Measurements from ENCODE around the gene DGKH. TPM values are rescaled to one million over a fixed set of nuclear protein-coding genes. Genes with fewer than 3 reads are reported as not detected.
"Not testable (repeated sequence)": the region's sequence is repeated elsewhere in the genome, so short reads cannot be mapped to it uniquely, and the experiment has no call there.

DGKH gene
- total RNA-seq, 1 donor from 2014 or later = 16.8 TPM

GRCh38 chr13:42219051-42219450 is 170.6 kb downstream of the DGKH start:
- TF ChIP-seq CTCF (IDR thresholded peaks at IDR 0.05; ENCODE audit: insufficient read depth, low read length, severe bottlenecking) = no peak
- Histone ChIP-seq H3K27me3 (ENCODE audit: control insufficient read depth, insufficient read depth, low read length) (no peaks in the 10 kb centered on the region), H3K36me3 (ENCODE audit: control insufficient read depth, insufficient read depth, low read length) (peaks cover 15% of the 10 kb centered on the region), H3K4me3 (ENCODE audit: low read depth, low read length) (no peak overlapping the region)
- no peak for DNase-seq (ENCODE audit: low read depth)
- FAIRE-seq = no peak

GRCh38 chr13:42219876-42220275 is 171.4 kb downstream of the DGKH start:
- FAIRE-seq = no peak
- no peaks in the 10 kb centered on the region for H3K27me3 ChIP-seq (ENCODE audit: control insufficient read depth, insufficient read depth, low read length)
- no peak for DNase-seq (ENCODE audit: low read depth)
- no peak overlapping the region for H3K4me3 ChIP-seq (ENCODE audit: low read depth, low read length)
- no peak for TF ChIP-seq CTCF (IDR thresholded peaks at IDR 0.05; ENCODE audit: insufficient read depth, low read length, severe bottlenecking)
- peaks cover 16% of the 10 kb centered on the region for H3K36me3 ChIP-seq (ENCODE audit: control insufficient read depth, insufficient read depth, low read length)

GRCh38 chr13:42221121-42221765 is 172.8 kb downstream of the DGKH start:
- Histone ChIP-seq H3K4me3 (ENCODE audit: low read depth, low read length) (no peak overlapping the region), H3K36me3 (ENCODE audit: control insufficient read depth, insufficient read depth, low read length) (peaks cover 15% of the 10 kb centered on the region), H3K27me3 (ENCODE audit: control insufficient read depth, insufficient read depth, low read length) (no peaks in the 10 kb centered on the region)
- no peak for TF ChIP-seq CTCF (IDR thresholded peaks at IDR 0.05; ENCODE audit: insufficient read depth, low read length, severe bottlenecking)
- DNase-seq (ENCODE audit: low read depth) (no peak), FAIRE-seq (no peak)

- no peak for DNase-seq (ENCODE audit: low read depth)
- Histone ChIP-seq H3K36me3 (ENCODE audit: control insufficient read depth, insufficient read depth, low read length) (peaks cover 9% of the 10 kb centered on the region), H3K27me3 (ENCODE audit: control insufficient read depth, insufficient read depth, low read length) (no peaks in the 10 kb centered on the region), H3K4me3 (ENCODE audit: low read depth, low read length) (no peak overlapping the region)
- no peak for TF ChIP-seq CTCF (IDR thresholded peaks at IDR 0.05; ENCODE audit: insufficient read depth, low read length, severe bottlenecking)
- FAIRE-seq = no peak
These were observed 175.2 kb downstream of the DGKH start for GRCh38 chr13:42223681-42224080.

- peaks cover 8% of the 10 kb centered on the region for H3K36me3 ChIP-seq (ENCODE audit: control insufficient read depth, insufficient read depth, low read length)
These were observed 176.6 kb downstream of the DGKH start for GRCh38 chr13:42225051-42225450.

GRCh38 chr13:42226759-42227158 is 178.3 kb downstream of the DGKH start:
- H3K36me3 ChIP-seq (ENCODE audit: control insufficient read depth, insufficient read depth, low read length); DNase-seq (ENCODE audit: low read depth); FAIRE-seq; H3K4me3 ChIP-seq (ENCODE audit: low read depth, low read length); H3K27me3 ChIP-seq (ENCODE audit: control insufficient read depth, insufficient read depth, low read length): not testable (repeated sequence)

More at GRCh38 chr13:42225051-42225450, 176.6 kb downstream of the DGKH start:
- Histone ChIP-seq H3K27me3 (ENCODE audit: control insufficient read depth, insufficient read depth, low read length) (no peaks in the 10 kb centered on the region), H3K4me3 (ENCODE audit: low read depth, low read length) (no peak overlapping the region)
- FAIRE-seq (no peak), DNase-seq (ENCODE audit: low read depth) (no peak)
- TF ChIP-seq CTCF (IDR thresholded peaks at IDR 0.05; ENCODE audit: insufficient read depth, low read length, severe bottlenecking) = no peak

Measured in bronchial epithelial cell (primary cell).